ENCODE data around the gene MAP2K5.

DNA sequence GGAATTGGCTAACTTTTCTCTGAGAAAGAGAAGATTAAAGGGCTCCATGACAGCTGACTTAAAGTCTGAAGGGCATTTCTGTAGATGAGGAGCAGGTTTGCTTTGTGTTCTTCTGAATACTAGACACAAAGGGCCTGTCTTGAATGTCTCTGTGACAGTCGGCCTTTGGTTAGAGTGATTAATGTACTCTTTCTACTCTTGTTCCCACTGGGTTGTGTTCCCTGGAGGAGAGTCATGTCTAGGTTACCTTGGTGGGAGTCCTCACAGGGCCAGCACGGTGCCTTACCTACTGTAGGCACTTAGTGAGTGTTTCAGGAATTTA, 66.1 kb downstream of the MAP2K5 start:
- TF ChIP-seq, protein P1, sequence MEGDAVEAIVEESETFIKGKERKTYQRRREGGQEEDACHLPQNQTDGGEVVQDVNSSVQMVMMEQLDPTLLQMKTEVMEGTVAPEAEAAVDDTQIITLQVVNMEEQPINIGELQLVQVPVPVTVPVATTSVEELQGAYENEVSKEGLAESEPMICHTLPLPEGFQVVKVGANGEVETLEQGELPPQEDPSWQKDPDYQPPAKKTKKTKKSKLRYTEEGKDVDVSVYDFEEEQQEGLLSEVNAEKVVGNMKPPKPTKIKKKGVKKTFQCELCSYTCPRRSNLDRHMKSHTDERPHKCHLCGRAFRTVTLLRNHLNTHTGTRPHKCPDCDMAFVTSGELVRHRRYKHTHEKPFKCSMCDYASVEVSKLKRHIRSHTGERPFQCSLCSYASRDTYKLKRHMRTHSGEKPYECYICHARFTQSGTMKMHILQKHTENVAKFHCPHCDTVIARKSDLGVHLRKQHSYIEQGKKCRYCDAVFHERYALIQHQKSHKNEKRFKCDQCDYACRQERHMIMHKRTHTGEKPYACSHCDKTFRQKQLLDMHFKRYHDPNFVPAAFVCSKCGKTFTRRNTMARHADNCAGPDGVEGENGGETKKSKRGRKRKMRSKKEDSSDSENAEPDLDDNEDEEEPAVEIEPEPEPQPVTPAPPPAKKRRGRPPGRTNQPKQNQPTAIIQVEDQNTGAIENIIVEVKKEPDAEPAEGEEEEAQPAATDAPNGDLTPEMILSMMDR (IDR thresholded peaks at IDR 0.05; ENCODE audit: poor library complexity), result no peak
- no peak for TF ChIP-seq EZH2 (IDR thresholded peaks at IDR 0.05; ENCODE audit: borderline replicate concordance)
